WTC11 (cell line): Measurements from ENCODE around the gene FREY1. TPM values are rescaled to one million over a fixed set of nuclear protein-coding genes. Genes with fewer than 3 reads are reported as not detected.

ENCODE experiments used
- ATAC-seq: fragments of 200-7000 bp; cut with Tn5 transposase; 2 replicates; pipeline ENCODE4 v1.10.0; 2021; ENCODE audit warnings: mild to moderate bottlenecking, moderate library complexity
- CTCF ChIA-PET: fragments of 300-600 bp; sonication (Branson Sonifier 250); formaldehyde crosslinking; loops from one replicate; lab custom pipeline; 2021; ENCODE audit warnings: antibody characterized with exemption; lab: Charles Lee
- POLR2A ChIA-PET: fragments of 350-600 bp; sonication (Branson Sonifier 250); formaldehyde crosslinking; loops from one replicate; lab custom pipeline; 2021; ENCODE audit warnings: antibody characterized with exemption; lab: Charles Lee
- DNase-seq: peaks from one replicate; pipeline ENCODE4 v3.0.0; 2021; ENCODE audit warnings: low spot score
- H3K27ac Mint-ChIP-seq: 2 replicates; pipeline ENCODE4 v1.8.0; 2021; ENCODE audit warnings: mixed read lengths
- H3K27me3 Mint-ChIP-seq: 2 replicates; pipeline ENCODE4 v1.8.0; 2021; ENCODE audit warnings: low read depth, mild to moderate bottlenecking, moderate library complexity, mixed read lengths
- H3K36me3 Mint-ChIP-seq: 2 replicates; pipeline ENCODE4 v1.8.0; 2021; ENCODE audit warnings: mixed read lengths
- H3K4me1 Mint-ChIP-seq: 2 replicates; pipeline ENCODE4 v1.8.0; 2022; ENCODE audit warnings: mixed read lengths
- H3K4me3 Mint-ChIP-seq: 2 replicates; pipeline ENCODE4 v1.8.0; 2021; ENCODE audit warnings: mild to moderate bottlenecking, moderate library complexity, mixed read lengths
- H3K9me3 Mint-ChIP-seq: 2 replicates; pipeline ENCODE4 v1.8.0; 2021; ENCODE audit warnings: mixed read lengths
- CREB1 ChIP-seq: sonication (generic); formaldehyde crosslinking; IDR thresholded peaks from 2 replicates; pipeline ENCODE4 v1.8.0; 2023; ENCODE audit warnings: mild to moderate bottlenecking, missing genetic modification reagents
- FOXK1 ChIP-seq: sonication (generic); formaldehyde crosslinking; IDR thresholded peaks from 2 replicates; pipeline ENCODE4 v1.8.0; 2022; ENCODE audit warnings: mild to moderate bottlenecking, moderate library complexity, missing genetic modification reagents
- NFATC4 ChIP-seq: fragments of 250-450 bp; sonication (Bioruptor Pico); IDR thresholded peaks from 2 replicates; pipeline ENCODE4 v1.9.0; 2021; ENCODE audit warnings: mild to moderate bottlenecking
- TCF7 ChIP-seq: sonication (generic); formaldehyde crosslinking; IDR thresholded peaks from 2 replicates; pipeline ENCODE4 v1.8.0; 2022; ENCODE audit warnings: mild to moderate bottlenecking, low read depth, missing genetic modification reagents, moderate library complexity
- ZNF121 ChIP-seq: sonication (generic); formaldehyde crosslinking; IDR thresholded peaks from 2 replicates; pipeline ENCODE4 v1.8.0; 2023; ENCODE audit warnings: missing genetic modification reagents
- ZNF423 ChIP-seq: fragments of 250-450 bp; sonication (Bioruptor Pico); IDR thresholded peaks from 2 replicates; pipeline ENCODE4 v2.1.2; 2022; ENCODE audit warnings: mild to moderate bottlenecking, moderate library complexity
- total RNA-seq: library from RNA; stranded (reverse); gene quantifications from 3 replicates; pipeline ENCODE4 v1.2.3, GENCODE V29; 2021
- TF ChIP-seq, protein P1 (sequence below): sonication (generic); formaldehyde crosslinking; IDR thresholded peaks from 2 replicates; pipeline ENCODE4 v1.8.1; 2023; ENCODE audit warnings: mild to moderate bottlenecking, missing genetic modification reagents
- TF ChIP-seq, protein P2 (sequence below): sonication (generic); formaldehyde crosslinking; IDR thresholded peaks from 2 replicates; pipeline ENCODE4 v1.8.1; 2023; ENCODE audit warnings: mild to moderate bottlenecking, moderate library complexity, missing genetic modification reagents
- TF ChIP-seq, protein P3 (sequence below): sonication (generic); formaldehyde crosslinking; IDR thresholded peaks from 2 replicates; pipeline ENCODE4 v1.8.0; 2022; ENCODE audit warnings: mild to moderate bottlenecking, missing genetic modification reagents
- TF ChIP-seq, protein P4 (sequence below): sonication (generic); formaldehyde crosslinking; IDR thresholded peaks from 2 replicates; pipeline ENCODE4 v1.8.1; 2023; ENCODE audit warnings: mild to moderate bottlenecking, missing genetic modification reagents, moderate library complexity
- TF ChIP-seq, protein P5 (sequence below): sonication (generic); formaldehyde crosslinking; IDR thresholded peaks from 2 replicates; pipeline ENCODE4 v1.8.1; 2022; ENCODE audit warnings: low read depth, mild to moderate bottlenecking, moderate library complexity, missing genetic modification reagents, borderline replicate concordance
- TF ChIP-seq, protein P6 (sequence below): fragments of 250-450 bp; sonication (Bioruptor Pico); IDR thresholded peaks from 2 replicates; pipeline ENCODE4 v2.1.2; 2022; ENCODE audit warnings: mild to moderate bottlenecking, moderate library complexity
- TF ChIP-seq, protein P7 (sequence below): sonication (generic); formaldehyde crosslinking; IDR thresholded peaks from 2 replicates; pipeline ENCODE4 v1.8.0; 2022; ENCODE audit warnings: missing genetic modification reagents
- TF ChIP-seq, protein P8 (sequence below): sonication (generic); formaldehyde crosslinking; IDR thresholded peaks from 2 replicates; pipeline ENCODE4 v1.8.0; 2022; ENCODE audit warnings: mild to moderate bottlenecking, missing genetic modification reagents

The FREY1 gene
- total RNA-seq, 1 experiment from 2014 or later = 2.1 TPM

DNA sequence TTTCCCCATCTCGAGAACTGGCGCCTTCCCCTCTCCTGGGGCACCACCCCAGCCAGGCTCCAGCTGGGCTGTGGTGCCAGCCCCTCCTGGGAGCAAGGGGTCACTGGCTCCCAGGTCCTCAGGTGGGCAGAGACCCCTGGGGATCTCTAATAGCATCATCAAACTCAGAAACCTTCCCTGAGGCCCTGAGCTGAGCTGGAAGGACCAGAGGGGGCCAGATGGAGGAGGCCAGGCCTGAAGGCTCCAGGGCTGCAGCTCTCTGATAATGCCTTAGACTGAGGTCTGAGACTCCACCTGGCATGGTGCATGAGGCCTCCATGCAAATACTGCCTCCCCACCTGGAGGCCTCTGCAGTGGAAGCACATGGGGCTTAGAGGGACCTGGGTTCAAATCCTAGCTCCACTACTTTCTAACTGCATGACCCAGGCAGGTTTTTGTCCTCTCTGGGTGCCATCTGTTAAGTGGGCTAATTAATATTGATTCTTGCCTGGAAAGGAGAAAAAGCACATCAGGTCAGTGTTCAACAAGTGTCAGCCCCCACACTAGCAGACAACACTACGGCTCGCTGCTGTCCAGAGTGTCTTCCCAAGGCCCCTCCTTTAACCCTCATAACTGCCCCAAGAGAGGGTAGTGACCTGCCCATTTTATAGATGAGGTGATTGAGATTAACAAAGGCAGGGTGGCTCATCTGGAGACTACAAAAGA is 20.1 kb downstream of the FREY1 start:
- no peaks in the 10 kb centered on the region for H3K4me1 Mint-ChIP-seq
- no peak for ATAC-seq
- H3K9me3 Mint-ChIP-seq = no peaks in the 10 kb centered on the region
- ChIA-PET CTCF (interaction anchor here (1.2 to 2.7 kb wide), 2 partner anchors 15 to 78 kb away, joined by 3 to 13 read pairs; no protein-coding TSS in a partner anchor), POLR2A (interaction anchor here (1.3 kb wide), 1 partner anchor 10 kb away, joined by 3 read pairs; no protein-coding TSS in a partner anchor)
- H3K27ac Mint-ChIP-seq = no peak overlapping the region
- peak overlapping the region; percentile 70 for H3K4me3 Mint-ChIP-seq
- peaks cover 7% of the 10 kb centered on the region; the same call in 1 of the 2 replicates for H3K27me3 Mint-ChIP-seq
- no peaks in the 10 kb centered on the region for H3K36me3 Mint-ChIP-seq
- DNase-seq = no peak
- no peak for TF ChIP-seq CREB1 (CRISPR knock-in tag)
- TF ChIP-seq, protein P1, sequence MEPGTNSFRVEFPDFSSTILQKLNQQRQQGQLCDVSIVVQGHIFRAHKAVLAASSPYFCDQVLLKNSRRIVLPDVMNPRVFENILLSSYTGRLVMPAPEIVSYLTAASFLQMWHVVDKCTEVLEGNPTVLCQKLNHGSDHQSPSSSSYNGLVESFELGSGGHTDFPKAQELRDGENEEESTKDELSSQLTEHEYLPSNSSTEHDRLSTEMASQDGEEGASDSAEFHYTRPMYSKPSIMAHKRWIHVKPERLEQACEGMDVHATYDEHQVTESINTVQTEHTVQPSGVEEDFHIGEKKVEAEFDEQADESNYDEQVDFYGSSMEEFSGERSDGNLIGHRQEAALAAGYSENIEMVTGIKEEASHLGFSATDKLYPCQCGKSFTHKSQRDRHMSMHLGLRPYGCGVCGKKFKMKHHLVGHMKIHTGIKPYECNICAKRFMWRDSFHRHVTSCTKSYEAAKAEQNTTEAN (CRISPR knock-in tag) = no peak
- TF ChIP-seq, protein P2, sequence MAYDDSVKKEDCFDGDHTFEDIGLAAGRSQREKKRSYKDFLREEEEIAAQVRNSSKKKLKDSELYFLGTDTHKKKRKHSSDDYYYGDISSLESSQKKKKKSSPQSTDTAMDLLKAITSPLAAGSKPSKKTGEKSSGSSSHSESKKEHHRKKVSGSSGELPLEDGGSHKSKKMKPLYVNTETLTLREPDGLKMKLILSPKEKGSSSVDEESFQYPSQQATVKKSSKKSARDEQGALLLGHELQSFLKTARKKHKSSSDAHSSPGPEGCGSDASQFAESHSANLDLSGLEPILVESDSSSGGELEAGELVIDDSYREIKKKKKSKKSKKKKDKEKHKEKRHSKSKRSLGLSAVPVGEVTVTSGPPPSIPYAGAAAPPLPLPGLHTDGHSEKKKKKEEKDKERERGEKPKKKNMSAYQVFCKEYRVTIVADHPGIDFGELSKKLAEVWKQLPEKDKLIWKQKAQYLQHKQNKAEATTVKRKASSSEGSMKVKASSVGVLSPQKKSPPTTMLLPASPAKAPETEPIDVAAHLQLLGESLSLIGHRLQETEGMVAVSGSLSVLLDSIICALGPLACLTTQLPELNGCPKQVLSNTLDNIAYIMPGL (CRISPR knock-in tag) = no peak
- TF ChIP-seq TCF7 (CRISPR knock-in tag) = no peak
- TF ChIP-seq, protein P3, sequence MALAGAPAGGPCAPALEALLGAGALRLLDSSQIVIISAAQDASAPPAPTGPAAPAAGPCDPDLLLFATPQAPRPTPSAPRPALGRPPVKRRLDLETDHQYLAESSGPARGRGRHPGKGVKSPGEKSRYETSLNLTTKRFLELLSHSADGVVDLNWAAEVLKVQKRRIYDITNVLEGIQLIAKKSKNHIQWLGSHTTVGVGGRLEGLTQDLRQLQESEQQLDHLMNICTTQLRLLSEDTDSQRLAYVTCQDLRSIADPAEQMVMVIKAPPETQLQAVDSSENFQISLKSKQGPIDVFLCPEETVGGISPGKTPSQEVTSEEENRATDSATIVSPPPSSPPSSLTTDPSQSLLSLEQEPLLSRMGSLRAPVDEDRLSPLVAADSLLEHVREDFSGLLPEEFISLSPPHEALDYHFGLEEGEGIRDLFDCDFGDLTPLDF = no peak
- TF ChIP-seq, protein P4, sequence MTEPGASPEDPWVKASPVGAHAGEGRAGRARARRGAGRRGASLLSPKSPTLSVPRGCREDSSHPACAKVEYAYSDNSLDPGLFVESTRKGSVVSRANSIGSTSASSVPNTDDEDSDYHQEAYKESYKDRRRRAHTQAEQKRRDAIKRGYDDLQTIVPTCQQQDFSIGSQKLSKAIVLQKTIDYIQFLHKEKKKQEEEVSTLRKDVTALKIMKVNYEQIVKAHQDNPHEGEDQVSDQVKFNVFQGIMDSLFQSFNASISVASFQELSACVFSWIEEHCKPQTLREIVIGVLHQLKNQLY = no peak
- TF ChIP-seq FOXK1 (CRISPR knock-in tag) = no peak
- TF ChIP-seq, protein P5, sequence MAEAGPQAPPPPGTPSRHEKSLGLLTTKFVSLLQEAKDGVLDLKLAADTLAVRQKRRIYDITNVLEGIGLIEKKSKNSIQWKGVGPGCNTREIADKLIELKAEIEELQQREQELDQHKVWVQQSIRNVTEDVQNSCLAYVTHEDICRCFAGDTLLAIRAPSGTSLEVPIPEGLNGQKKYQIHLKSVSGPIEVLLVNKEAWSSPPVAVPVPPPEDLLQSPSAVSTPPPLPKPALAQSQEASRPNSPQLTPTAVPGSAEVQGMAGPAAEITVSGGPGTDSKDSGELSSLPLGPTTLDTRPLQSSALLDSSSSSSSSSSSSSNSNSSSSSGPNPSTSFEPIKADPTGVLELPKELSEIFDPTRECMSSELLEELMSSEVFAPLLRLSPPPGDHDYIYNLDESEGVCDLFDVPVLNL (CRISPR knock-in tag) = no peak
- TF ChIP-seq, protein P6, sequence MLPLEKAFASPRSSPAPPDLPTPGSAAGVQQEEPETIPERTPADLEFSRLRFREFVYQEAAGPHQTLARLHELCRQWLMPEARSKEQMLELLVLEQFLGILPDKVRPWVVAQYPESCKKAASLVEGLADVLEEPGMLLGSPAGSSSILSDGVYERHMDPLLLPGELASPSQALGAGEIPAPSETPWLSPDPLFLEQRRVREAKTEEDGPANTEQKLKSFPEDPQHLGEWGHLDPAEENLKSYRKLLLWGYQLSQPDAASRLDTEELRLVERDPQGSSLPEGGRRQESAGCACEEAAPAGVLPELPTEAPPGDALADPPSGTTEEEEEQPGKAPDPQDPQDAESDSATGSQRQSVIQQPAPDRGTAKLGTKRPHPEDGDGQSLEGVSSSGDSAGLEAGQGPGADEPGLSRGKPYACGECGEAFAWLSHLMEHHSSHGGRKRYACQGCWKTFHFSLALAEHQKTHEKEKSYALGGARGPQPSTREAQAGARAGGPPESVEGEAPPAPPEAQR (CRISPR knock-in tag) = no peak

DNA sequence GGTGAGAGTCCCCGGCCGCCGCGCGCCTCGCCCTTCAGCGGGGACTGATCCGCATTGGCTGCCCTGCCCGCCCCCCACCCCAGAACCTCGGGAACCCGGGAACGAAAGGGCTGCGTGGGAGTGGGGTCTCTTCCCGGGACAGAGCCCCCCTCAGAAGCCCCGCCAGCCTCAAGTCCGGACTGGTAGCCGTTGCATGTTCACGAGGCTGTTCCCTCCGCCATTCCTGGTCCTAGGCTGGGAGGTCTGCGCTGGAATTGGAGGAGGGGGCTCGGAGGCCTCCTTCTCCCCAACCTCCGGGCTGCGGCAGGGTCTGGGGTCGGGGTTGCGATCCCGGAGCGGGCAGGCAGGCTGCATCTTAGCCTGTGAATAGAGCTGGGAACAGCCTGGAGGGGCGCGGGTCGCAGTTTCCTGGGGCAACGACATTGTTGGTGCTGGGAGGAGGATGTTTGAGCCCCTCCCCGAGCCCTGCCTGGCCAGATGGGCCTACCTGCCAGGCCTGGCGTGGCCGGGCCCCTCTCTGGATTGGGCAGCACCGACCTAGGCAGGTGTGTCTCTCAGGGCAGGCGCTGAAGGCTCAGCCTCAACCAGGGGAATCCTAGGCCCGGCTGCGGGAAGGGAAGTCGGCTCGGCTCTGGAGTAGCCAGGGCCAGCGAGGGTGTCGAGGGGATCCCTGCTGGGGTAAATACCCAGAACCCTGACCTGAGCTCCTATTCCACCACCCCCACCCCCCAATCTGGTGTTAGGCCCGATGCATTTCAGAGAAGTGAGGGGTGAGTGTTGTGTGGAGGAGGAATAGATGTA is 20.9 kb downstream of the FREY1 start:
- ChIA-PET POLR2A (interaction anchor here (1.3 kb wide), 1 partner anchor 10 kb away, joined by 3 read pairs; no protein-coding TSS in a partner anchor), CTCF (interaction anchor here (0.6 to 2.7 kb wide), 4 partner anchors 9 to 79 kb away, joined by 3 to 13 read pairs (median 5); no protein-coding TSS in a partner anchor)
- Mint-ChIP-seq H3K36me3 (no peaks in the 10 kb centered on the region), H3K9me3 (no peaks in the 10 kb centered on the region), H3K4me3 (peak overlapping the region; percentile 70), H3K4me1 (no peaks in the 10 kb centered on the region), H3K27ac (no peak overlapping the region), H3K27me3 (peaks cover 7% of the 10 kb centered on the region; the same call in 1 of the 2 replicates)
- ATAC-seq = peak; percentile 74
- peak; percentile 68 for DNase-seq
- no peak for TF ChIP-seq ZNF121
- TF ChIP-seq, protein P7, sequence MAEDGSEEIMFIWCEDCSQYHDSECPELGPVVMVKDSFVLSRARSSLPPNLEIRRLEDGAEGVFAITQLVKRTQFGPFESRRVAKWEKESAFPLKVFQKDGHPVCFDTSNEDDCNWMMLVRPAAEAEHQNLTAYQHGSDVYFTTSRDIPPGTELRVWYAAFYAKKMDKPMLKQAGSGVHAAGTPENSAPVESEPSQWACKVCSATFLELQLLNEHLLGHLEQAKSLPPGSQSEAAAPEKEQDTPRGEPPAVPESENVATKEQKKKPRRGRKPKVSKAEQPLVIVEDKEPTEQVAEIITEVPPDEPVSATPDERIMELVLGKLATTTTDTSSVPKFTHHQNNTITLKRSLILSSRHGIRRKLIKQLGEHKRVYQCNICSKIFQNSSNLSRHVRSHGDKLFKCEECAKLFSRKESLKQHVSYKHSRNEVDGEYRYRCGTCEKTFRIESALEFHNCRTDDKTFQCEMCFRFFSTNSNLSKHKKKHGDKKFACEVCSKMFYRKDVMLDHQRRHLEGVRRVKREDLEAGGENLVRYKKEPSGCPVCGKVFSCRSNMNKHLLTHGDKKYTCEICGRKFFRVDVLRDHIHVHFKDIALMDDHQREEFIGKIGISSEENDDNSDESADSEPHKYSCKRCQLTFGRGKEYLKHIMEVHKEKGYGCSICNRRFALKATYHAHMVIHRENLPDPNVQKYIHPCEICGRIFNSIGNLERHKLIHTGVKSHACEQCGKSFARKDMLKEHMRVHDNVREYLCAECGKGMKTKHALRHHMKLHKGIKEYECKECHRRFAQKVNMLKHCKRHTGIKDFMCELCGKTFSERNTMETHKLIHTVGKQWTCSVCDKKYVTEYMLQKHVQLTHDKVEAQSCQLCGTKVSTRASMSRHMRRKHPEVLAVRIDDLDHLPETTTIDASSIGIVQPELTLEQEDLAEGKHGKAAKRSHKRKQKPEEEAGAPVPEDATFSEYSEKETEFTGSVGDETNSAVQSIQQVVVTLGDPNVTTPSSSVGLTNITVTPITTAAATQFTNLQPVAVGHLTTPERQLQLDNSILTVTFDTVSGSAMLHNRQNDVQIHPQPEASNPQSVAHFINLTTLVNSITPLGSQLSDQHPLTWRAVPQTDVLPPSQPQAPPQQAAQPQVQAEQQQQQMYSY = no peak
- TF ChIP-seq, protein P2 (CRISPR knock-in tag) = peak; percentile 68; the same call in 1 of the 2 replicates
- TF ChIP-seq, protein P8, sequence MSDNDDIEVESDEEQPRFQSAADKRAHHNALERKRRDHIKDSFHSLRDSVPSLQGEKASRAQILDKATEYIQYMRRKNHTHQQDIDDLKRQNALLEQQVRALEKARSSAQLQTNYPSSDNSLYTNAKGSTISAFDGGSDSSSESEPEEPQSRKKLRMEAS (CRISPR knock-in tag) = 0 out of 2 replicates have a peak, but pooled peaks have one; percentile 18
- no peak for TF ChIP-seq ZNF423 (CRISPR knock-in tag)
- TF ChIP-seq NFATC4 (CRISPR knock-in tag) = no peak
